Activated CD8-positive, alpha-beta memory T cell treated with anti-CD3 and anti-CD28 coated beads for 36 hours (primary cell): ENCODE results near the gene EZR. TPM values are rescaled to one million over a fixed set of nuclear protein-coding genes. Genes with fewer than 3 reads are reported as not detected.

Source experiments
- CTCF ChIA-PET: fragments of 350-600 bp; sonication (Branson Sonifier 250); formaldehyde crosslinking; loops from one replicate; lab custom pipeline; 2021; ENCODE audit warnings: antibody characterized with exemption; lab: Charles Lee
- POLR2A ChIA-PET: fragments of 350-600 bp; sonication (Branson Sonifier 250); formaldehyde crosslinking; loops from one replicate; lab custom pipeline; 2021; ENCODE audit warnings: antibody characterized with exemption; lab: Charles Lee
- total RNA-seq, 2 experiments: library from RNA; stranded (reverse); gene quantifications; one replicate each; pipeline ENCODE4 v1.2.3, GENCODE V29; 2021

Gene EZR
- 100 to 1,000 TPM; 260 to 266 TPM for total RNA-seq

GRCh38 chr6:158819213-158819976 is at the start of gene EZR:
Gene EZR, minus strand, starts transcription at chr6:158819368. Its CDS starts 1,275 bp downstream, at chr6:158818093.
- CTCF ChIA-PET = interaction anchor here (0.6 to 1.2 kb wide), 4 partner anchors 9 to 39 kb away, joined by 3 read pairs; no protein-coding TSS in a partner anchor

GRCh38 chr6:158868122-158868480 is 48.9 kb upstream of the EZR start:
- ChIA-PET CTCF (no interaction called here), POLR2A (interaction anchor here (3.2 kb wide), 1 partner anchor 15 kb away, joined by 35 read pairs; no protein-coding TSS in a partner anchor)

More at GRCh38 chr6:158819213-158819976, at the start of gene EZR:
- POLR2A ChIA-PET = interaction anchor here (0.6 to 2.0 kb wide), 4 partner anchors 35 to 225 kb away, joined by 5 to 21 read pairs (median 8); partner anchors contain the start of gene TAGAP

GRCh38 chr6:158867381-158868121 is 48.4 kb upstream of the EZR start:
- POLR2A ChIA-PET = interaction anchor here (3.2 kb wide), 1 partner anchor 15 kb away, joined by 35 read pairs; no protein-coding TSS in a partner anchor
- CTCF ChIA-PET = interaction anchor here (2.4 kb wide), 1 partner anchor 14 kb away, joined by 7 read pairs; no protein-coding TSS in a partner anchor

GRCh38 chr6:158865769-158866168 is 46.6 kb upstream of the EZR start:
- CTCF ChIA-PET = interaction anchor here (2.4 kb wide), 1 partner anchor 12 kb away, joined by 7 read pairs; no protein-coding TSS in a partner anchor

GRCh38 chr6:158863646-158864045 is 44.5 kb upstream of the EZR start:
- POLR2A ChIA-PET = no interaction called here
- CTCF ChIA-PET = interaction anchor here (0.7 to 0.9 kb wide), 2 partner anchors 10 to 122 kb away, joined by 3 to 5 read pairs; no protein-coding TSS in a partner anchor

More at GRCh38 chr6:158865769-158866168, 46.6 kb upstream of the EZR start:
- POLR2A ChIA-PET = interaction anchor here (0.5 kb wide), 1 partner anchor 52 kb away, joined by 3 read pairs; no protein-coding TSS in a partner anchor

- ChIA-PET POLR2A (interaction anchor here (0.7 kb wide), 1 partner anchor 98 kb away, joined by 3 read pairs; no protein-coding TSS in a partner anchor), CTCF (interaction anchor here (0.5 kb wide), 1 partner anchor 59 kb away, joined by 3 read pairs; no protein-coding TSS in a partner anchor)
These were observed 42.7 kb upstream of the EZR start for GRCh38 chr6:158861686-158862381.

- CTCF ChIA-PET = no interaction called here
These were observed 41.2 kb upstream of the EZR start for GRCh38 chr6:158860279-158860865.

GRCh38 chr6:158856261-158856660 is 37.1 kb upstream of the EZR start:
- ChIA-PET POLR2A (no interaction called here), CTCF (no interaction called here)

More at GRCh38 chr6:158860279-158860865, 41.2 kb upstream of the EZR start:
- POLR2A ChIA-PET = no interaction called here

- POLR2A ChIA-PET = interaction anchor here (0.5 to 4.1 kb wide), 4 partner anchors 15 to 245 kb away, joined by 3 to 35 read pairs (median 8); partner anchors contain the start of gene EZR
- CTCF ChIA-PET = interaction anchor here (1.0 to 4.3 kb wide), 3 partner anchors 9 to 15 kb away, joined by 5 to 16 read pairs (median 7); no protein-coding TSS in a partner anchor
These were observed 35.3 kb upstream of the EZR start for GRCh38 chr6:158854214-158855101.

GRCh38 chr6:158853880-158854213 is 34.7 kb upstream of the EZR start:
- CTCF ChIA-PET = interaction anchor here (1.0 to 4.3 kb wide), 3 partner anchors 10 to 16 kb away, joined by 5 to 16 read pairs (median 7); no protein-coding TSS in a partner anchor

GRCh38 chr6:158853072-158853879 is 34.1 kb upstream of the EZR start:
- CTCF ChIA-PET = interaction anchor here (1.0 to 4.3 kb wide), 3 partner anchors 10 to 16 kb away, joined by 5 to 16 read pairs (median 7); no protein-coding TSS in a partner anchor

More at GRCh38 chr6:158853880-158854213, 34.7 kb upstream of the EZR start:
- POLR2A ChIA-PET = interaction anchor here (0.5 to 4.1 kb wide), 4 partner anchors 15 to 246 kb away, joined by 3 to 35 read pairs (median 8); partner anchors contain the start of gene EZR

GRCh38 chr6:158852312-158853071 is 33.3 kb upstream of the EZR start:
- POLR2A ChIA-PET = interaction anchor here (4.1 kb wide), 1 partner anchor 17 kb away, joined by 35 read pairs; no protein-coding TSS in a partner anchor
- CTCF ChIA-PET = interaction anchor here (1.3 to 4.3 kb wide), 3 partner anchors 17 to 59 kb away, joined by 3 to 16 read pairs (median 4); no protein-coding TSS in a partner anchor

More at GRCh38 chr6:158853072-158853879, 34.1 kb upstream of the EZR start:
- POLR2A ChIA-PET = interaction anchor here (0.8 to 4.1 kb wide), 3 partner anchors 16 to 204 kb away, joined by 3 to 35 read pairs (median 10); partner anchors contain the start of gene EZR

GRCh38 chr6:158850807-158851115 is 31.6 kb upstream of the EZR start:
- CTCF ChIA-PET = interaction anchor here (4.3 kb wide), 1 partner anchor 19 kb away, joined by 16 read pairs; no protein-coding TSS in a partner anchor

GRCh38 chr6:158849899-158850806 is 31.0 kb upstream of the EZR start:
- ChIA-PET CTCF (no interaction called here), POLR2A (no interaction called here)

More at GRCh38 chr6:158850807-158851115, 31.6 kb upstream of the EZR start:
- POLR2A ChIA-PET = interaction anchor here (4.1 kb wide), 1 partner anchor 18 kb away, joined by 35 read pairs; no protein-coding TSS in a partner anchor
